ENCODE data around the gene RAB18.
"Not testable (repeated sequence)": the region's sequence is repeated elsewhere in the genome, so short reads cannot be mapped to it uniquely, and the experiment has no call there.

The RAB18 gene

DNA sequence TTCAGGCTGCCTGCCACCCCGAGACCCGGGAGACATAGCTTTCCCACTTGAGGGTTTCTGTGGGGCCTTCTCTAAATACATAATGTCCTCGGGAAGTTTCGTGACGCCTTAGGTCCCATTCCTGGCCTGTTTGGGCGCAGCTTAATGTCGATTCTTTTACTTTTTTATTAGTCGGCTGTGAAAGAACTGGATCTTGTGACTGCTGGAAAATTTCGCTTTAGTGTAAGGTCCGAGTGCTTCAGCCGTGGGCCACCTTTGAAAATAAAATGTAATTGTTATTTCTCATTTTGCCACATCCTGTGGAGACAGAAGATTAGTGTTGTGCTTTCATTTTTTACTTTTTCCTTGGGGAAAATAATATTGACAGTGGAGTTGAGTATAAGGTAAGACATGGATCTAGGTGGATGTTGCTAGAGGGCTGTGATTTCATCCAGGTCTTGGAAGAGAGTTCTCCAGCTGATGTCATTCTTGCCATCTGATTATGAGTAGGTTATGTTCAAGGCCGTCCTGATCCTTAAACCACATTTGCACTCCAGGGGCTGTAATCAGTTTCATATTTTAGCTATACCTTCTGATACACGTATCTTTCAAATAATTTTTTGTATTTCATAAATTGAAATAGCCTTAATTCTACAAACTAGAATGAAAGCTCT, 830 bp downstream of the RAB18 start:
- DNase-seq (ENCODE audit: low spot score): no peak

DNA sequence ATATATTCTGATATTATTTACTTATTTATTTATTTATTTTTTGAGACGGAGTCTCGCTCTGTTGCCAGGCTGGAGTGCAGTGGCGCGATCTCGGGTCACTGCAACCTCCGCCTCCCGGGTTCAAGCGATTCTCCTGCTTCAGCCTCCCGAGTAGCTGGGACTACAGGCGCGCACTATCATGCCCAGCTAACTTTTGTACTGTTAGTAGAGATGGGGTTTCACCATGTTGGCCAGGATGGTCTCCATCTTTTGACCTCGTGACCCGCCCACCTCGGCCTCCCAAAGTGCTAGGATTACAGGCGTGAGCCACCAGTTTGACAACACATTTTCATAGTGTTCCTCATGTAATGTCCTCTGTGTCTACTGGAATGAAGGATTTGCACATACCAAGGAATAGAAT, 1.4 kb downstream of the RAB18 start:
- DNase-seq (ENCODE audit: low spot score): not testable (repeated sequence)

DNA sequence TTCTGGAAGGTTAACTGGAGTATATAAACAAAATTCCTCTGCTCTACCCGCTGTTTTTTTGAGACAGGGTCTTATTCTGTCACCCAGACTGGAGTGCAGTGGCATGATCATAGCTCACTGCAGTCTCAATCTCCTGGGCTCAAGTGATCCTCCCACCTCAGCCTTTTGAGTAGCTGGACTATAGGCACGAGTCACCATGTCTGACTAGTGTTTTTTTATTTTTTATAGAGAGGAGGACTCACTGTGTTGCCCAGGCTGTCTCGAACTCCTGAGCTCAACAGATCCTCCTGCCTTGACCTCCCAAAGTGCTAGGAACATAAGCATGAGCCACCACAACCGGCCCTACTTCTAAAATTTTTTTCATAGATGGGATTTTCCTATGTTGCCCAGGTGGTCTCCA, 2.2 kb downstream of the RAB18 start:
- DNase-seq (ENCODE audit: low spot score): no peak

DNA sequence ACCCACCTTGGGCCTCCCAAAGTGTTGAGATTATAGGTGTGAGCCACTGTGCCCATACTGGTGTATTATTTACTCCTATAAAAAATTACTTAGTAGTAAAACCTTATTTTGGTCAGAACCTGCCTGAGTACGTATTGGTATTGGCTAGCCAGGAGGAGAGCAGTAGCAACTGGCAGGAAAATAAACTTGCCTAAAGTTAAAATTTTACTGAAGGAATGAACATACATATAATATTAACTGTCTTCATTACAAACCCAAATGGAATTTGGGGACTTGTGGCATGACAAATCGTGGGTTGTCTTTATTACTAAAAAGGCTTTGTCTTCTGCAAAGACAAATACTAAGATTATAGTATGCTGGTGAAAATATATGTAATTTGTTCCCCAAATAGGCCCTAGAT, 8.4 kb downstream of the RAB18 start:
- no peak for DNase-seq (ENCODE audit: low spot score)

DNA sequence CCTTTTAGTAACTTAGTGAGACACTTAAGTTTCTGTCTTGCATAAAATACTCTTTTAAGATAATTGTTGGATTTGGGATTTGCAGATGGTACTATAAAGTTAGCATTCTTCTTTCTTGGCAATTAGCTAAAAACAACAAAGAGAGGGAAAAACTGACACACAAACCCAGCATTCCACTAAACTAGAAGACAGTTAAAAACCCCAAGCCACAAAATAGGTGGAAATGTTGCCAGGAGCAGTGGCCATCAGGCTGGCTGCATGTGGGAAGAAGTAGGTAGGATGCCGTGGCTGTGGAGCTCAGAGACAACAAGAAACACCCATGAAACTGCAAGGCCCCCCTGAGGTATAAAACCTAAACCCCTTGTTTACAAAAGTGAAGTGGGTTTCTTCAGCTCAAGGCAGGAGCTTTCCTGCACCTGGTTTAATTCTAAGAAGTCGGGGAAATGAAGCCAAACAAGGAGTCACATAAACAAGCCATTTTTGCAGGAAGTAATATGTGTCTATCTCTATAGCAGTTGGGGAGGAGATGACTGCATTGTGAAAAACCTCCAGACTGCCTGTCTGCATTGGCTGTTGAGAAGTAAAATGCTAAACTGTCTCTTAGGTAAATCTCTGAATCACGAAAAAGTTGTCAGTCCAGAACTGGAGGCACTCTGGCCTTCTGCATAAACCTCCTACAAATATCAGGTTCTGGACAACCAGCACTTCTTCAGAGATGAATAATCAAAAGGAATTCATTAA, 9.5 kb downstream of the RAB18 start:
- no peak for DNase-seq (ENCODE audit: low spot score)

DNA sequence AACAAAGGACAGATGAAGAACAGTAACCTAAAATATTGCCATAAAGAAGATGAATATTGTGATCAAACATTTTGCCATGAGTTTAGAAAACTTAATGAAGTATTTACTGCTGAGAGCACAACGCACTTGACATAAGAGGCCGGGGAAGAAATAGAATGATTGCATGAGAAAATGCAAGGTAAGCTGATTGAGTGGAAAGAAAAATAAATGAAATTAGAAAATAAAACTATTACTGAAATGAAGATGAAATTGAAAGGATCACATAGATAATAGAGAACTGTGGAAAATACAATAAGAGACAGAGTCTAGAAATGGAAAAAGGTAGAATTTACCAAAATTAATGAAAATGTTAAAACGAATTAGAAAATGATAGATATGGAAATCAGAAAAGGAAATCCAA, 10.1 kb downstream of the RAB18 start:
- no peak for DNase-seq (ENCODE audit: low spot score)

DNA sequence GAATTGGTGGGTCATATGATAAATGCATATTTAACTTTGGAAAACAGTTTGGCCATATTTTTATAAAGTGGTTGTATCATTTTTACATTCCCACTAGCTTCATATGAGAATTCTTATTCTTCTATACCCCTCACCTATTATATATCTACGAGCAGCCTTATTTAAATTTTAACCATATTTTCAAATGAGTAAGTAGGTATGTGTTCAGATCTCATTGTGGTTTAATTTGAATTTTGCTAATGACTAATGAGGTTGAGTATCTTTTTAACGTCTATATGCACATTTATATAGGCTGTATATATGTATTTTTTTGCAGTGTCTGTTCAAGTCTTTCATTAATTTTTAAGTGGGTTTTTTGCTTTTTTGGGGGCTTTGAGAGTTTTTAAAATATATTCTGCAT, 14.2 kb downstream of the RAB18 start:
- no peak for DNase-seq (ENCODE audit: low spot score)

DNA sequence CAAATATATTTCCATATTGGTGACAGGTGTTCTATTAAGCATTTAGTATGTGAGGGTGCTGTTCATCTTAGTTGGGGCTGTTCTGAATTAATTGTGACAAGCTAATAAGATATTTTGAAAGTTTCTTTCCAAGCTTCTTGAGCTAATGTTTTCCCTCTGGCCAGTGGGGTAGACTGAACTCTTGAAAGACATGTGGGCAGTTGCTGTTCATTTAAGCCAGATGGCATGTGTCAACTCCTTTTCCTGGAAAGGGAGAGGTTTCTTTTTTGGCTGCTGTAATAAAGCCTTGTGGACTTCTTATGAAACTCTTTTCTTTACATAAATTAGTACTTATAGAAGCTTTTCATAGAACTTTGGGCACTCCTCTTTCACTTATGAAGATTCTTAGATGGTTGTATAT, 21.7 kb downstream of the RAB18 start:
- DNase-seq (ENCODE audit: low spot score): no peak

DNA sequence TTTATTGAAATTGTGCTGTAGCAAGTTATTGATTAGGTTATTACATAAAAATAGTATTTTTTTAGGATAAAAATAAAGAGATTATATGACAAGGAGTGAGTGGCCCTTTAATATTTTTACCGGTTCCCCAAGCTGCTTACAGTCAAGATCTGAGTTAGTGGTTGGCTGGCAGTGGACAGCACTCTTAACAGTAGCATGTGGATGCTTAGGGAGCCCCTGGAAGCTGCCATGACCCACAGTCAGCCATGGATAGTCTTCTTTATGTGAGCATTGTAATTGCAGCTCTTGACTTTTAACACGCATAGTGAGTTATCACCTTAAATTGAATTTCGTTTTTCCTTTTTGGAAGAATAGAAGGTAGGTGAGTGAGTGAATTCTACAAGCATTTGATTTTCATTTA, 22.1 kb downstream of the RAB18 start:
- DNase-seq (ENCODE audit: low spot score): no peak

DNA sequence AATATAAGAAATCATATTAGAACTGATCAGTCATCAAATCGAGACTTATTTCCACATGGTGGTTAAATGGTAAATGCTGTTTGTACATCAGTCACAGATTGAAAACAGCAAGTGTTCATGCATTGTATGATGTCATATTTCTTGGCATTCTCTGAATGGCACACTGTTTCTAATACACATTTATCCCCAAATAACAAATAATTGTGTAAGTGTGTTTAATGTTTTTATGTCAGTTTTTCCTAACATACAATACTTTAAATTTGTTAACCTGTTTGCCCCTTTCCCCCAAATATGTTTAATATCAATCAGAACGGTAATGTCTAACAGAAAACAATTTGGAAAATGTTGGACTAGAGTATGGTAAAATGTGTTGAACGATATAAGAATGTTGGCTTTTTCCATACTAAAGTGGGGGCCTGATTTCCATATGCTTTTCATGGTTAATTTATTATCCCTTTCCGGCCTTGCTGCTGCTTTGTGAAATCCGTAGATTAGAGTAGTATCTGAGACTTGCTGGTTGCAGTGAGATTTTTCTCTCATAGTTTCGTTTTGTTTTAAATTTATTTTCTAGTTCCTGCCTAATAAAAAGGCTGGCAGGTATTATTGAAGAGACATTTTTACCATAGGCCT, 23.7 kb downstream of the RAB18 start:
- no peak for DNase-seq (ENCODE audit: low spot score)

DNA sequence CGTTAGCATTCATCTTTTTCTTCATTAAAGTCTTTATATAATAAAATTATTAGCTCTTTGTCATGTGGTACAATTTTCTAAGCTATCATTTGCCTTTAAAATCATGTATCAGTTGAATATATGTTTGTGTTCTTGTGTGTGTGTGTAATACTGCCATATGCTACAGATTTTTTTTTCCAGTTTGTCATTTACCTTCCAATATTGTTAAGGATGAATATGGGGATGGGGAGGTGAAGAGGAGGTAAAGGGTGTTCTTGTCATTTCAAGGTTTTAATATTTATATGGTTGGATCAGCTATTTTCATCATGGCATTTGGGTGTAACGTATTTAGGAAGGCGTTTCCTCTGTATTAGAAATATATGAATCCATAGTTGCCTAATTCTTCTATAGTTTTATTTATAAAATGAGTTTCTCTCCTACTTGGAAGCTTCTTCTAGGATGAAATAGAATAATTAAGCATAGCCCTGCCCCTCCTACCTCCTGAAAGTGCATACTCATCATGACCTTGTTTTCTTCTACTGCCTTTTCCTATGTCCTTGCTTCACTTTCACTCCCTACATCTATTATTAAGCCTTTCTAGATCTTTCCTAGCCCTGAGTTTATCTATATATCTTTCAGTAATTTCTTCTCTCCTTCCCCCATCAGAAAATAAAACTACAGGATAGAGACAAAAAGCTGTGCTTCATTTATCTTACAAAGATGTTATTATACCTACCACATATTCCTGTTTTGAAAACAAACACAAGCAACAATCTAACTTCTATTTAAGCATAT, 25.1 kb downstream of the RAB18 start:
- DNase-seq (ENCODE audit: low spot score): no peak

DNA sequence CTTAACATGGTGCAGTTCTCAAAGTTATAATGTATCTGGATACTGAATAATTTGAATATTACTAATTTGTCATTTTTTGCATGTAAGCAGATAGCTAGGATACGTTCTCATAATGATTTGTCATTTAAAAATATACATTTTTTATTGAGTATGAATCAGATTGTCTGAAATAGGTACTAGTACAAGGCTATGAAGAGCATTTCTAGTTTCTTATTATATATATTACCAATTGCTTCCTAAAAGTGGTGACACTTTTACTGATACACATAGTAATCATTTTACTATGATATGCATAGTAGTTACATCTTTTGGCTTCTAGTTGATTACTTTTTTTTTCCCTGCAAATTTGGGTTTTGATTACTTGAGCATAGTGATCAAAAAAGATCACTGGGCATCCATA, 26.4 kb downstream of the RAB18 start:
- DNase-seq (ENCODE audit: low spot score): no peak

DNA sequence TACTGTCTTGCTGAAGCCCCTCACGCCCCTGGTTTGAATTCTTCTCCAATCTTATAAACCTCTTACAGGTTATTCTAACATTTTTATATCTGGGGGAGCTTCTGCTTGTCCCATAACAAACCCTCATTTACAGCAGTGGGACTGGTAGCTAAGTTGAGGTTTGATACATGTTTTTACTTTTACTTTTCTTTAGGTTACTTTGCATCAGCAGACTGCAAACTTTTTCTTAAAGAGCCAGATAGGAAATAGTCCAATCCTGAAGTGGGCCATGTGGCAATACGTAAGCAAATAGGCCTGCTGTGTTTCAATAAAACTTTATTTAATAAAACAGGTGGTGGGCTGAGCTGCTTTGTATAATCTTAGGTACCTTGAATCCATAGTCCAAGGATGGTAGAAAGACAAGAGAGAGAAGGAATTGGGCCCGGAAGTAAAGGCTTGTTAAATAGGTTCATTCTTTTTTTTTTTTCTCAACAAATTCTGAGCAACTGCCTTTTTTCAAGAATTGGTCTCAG, 27.3 kb downstream of the RAB18 start:
- DNase-seq (ENCODE audit: low spot score): no peak

DNA sequence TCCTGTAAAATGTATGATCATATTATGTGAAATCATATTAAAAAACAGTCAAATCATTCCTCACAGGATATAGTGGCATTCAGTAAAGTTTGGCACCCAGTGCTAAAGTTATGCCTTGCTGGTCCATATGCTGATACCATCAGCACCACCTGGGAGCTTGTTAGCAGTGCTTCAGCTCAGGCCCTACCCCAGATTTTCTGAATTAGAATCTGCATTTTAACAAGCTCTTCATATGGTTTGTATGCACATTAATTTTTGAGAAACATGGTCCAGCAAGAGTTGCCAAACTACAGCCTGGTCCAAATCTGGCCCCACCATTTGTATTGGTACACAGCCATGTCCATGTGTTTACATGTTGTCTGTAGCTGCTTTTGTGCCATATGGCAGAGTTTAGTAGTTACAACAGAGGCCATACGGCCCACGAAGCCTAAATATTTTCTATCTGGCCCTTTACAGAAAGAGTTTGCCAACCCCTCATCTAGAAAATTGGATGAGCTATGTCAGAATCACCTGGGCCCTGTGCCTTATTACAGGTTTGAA, 30.1 kb downstream of the RAB18 start:
- no peak for DNase-seq (ENCODE audit: low spot score)

DNA sequence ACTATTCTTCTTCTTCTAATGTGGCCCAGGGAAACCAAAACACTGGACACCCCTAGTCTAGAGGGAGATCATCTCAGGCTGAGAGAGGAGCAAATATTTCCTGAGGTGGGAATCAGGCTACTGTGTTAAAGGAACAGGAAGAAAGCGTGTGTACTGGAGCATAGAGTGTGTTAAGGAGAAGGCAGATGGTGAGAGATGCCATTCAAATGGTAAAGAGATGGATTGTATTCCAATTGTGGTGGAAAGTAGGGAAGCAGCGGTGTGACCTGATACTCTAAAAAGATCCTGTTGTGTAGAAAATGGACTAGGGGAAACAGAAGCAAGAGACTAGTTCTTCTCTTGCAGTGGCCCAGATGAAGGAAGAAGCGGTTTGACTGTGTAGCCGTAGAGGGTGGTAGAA, 31.2 kb downstream of the RAB18 start:
- no peak for DNase-seq (ENCODE audit: low spot score)

DNA sequence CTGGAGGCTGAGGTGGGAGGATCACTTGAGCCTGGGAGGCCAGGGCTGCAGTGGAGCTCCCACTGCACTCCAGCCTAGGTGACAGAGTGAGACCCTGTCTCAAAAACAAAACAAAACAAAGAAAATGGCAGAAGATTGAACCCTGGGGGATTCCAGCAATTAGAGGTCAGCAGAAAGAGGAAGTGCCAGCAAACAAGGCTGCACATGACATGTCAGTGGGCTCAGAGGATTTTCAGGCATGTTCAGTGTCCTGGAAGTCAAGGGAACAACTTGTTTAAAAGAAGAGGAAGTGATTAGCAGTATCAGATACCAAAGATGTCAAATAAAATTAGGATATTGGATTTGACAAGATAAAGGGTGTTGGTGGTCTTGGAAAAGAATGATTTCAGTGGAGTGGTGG, 32.3 kb downstream of the RAB18 start:
- no peak for DNase-seq (ENCODE audit: low spot score)

DNA sequence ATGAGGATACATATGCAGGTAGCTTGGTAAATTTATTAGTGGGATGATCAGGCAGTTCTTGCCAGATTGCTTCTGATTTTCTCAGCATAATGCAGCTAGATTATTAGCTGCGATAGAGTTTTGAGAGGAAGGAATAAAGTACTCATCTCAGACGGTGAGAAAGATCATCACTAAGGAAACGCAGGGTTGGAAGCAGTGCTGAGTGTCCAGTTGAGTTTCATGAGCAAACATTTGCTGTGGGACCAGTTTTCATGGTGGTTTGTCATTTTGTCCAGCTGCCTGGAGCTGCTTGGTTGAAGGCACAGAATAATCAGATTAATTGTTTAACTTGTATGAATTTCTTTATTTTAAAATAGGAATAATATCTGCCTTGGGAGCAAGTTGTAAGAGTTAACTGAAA, 33.1 kb downstream of the RAB18 start:
- DNase-seq (ENCODE audit: low spot score): no peak

DNA sequence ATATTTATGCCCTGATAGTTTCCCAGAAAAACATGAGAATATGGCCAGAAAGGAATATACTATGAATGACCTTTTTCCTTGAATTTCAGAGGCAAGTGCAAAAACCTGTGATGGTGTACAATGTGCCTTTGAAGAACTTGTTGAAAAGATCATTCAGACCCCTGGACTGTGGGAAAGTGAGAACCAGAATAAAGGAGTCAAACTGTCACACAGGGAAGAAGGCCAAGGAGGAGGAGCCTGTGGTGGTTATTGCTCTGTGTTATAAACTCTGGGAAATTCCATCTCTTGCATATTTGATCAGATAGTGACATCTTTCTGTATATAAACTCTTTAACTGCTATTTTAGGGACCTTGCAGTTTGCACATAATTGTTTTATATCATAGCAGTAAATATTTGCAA, 33.7 kb downstream of the RAB18 start:
- DNase-seq (ENCODE audit: low spot score): no peak

DNA sequence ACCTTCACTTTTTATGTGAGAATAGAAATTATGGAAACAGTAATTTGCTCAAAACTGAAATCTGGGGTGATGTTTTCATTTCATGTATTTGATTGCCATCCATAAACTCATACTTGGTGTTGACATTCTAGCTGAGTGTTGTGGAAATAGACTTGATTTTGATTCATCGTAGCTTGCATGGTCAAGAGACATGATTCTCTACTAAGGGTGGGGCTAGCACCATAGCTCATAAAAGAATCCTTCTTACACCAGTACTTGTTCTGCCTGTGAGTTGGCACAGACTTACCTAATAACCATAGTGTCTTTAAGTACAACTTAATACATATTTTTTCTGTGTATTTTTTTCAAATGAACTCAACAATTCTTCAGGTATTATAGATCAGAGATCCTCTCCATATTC, 36.6 kb downstream of the RAB18 start:
- DNase-seq (ENCODE audit: low spot score): no peak

DNA sequence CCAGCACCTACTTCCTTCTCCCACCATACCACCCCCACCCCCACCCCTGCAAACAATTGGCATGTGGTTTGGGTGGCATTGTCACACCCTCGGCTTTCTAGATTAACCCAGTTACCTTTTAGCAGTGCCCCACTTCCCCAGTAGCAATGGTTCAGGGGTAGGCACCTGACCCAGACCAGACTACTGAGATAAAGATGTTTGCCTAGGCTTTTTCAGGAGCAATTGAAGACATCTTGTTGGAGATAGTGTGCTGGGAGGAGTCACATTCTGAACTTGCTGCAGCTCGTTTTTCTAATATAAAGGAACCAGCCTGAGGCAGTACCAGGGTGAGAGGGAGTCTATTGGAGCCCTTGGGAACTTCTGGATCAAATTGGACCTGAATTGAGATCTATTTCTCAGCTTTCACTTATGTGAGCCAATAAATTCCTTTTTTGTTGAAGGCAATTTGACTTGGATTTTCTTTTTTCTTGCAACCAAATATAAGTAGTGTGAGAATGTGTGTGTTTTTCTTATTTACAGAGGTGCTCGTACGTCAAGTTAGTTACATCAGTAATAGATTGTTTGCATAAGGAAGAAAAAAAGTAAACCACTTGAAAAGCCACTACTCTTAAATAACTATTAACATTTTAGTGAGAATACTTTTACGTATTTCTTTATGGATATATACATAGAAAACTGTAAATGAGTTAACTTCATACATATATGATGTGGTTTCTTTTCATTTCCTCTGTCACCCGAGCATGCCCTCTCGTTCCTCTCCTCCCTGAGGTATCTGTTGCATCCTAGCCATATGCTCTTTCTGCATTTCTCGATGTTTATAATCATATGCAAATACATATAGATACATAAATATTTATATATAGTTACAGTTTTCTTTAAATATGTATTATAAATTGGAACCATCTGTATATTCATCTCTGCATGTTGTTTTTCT, 38.0 kb downstream of the RAB18 start:
- DNase-seq (ENCODE audit: low spot score): peak; percentile 19

DNA sequence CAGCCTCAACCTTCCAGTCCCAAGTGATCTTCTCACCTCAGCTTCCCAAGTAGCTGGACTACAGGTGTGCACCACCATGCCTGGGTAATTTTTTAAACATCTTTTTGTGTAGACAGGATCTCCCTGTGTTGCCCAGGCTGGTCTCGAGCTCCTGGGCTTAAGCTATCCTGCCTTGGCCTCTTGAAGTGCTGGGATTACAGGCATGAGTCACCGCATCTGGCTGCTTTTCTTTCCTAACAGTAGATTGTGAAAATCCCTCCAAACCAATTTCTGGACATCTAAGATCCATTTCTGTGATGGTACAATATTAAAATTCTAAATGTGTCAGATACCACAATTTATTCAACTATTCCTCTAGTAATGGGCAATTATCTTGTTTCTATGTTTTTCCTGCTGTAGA, 38.7 kb downstream of the RAB18 start:
- no peak for DNase-seq (ENCODE audit: low spot score)

Data from CD4-positive, alpha-beta T cell treated with Interleukin-2 at 100 ng/mL for 4 hours (primary cell).